KOPT-K1 (cell line): Measurements from ENCODE around the gene ANKRD6.

ENCODE experiments used
- H3K27ac ChIP-seq: fragments of 200-600 bp; sonication (generic); 2 replicates; pipeline ENCODE4 v1.5.1; 2016; ENCODE audit warnings: antibody characterized with exemption, mild to moderate bottlenecking, low read depth, low read length; ENCODE audit not compliant: poor library complexity, severe bottlenecking
- H3K36me3 ChIP-seq: fragments of 200-600 bp; sonication (generic); 2 replicates; pipeline ENCODE4 v1.5.1; 2017; ENCODE audit warnings: antibody characterized with exemption, mild to moderate bottlenecking, low read length, moderate library complexity; ENCODE audit not compliant: insufficient read depth
- H3K9me3 ChIP-seq: fragments of 200-600 bp; sonication (generic); 2 replicates; pipeline ENCODE4 v1.5.1; 2017; ENCODE audit warnings: antibody characterized with exemption, low read length, mild to moderate bottlenecking; ENCODE audit not compliant: insufficient read depth, poor library complexity, severe bottlenecking

ANKRD6 gene

DNA sequence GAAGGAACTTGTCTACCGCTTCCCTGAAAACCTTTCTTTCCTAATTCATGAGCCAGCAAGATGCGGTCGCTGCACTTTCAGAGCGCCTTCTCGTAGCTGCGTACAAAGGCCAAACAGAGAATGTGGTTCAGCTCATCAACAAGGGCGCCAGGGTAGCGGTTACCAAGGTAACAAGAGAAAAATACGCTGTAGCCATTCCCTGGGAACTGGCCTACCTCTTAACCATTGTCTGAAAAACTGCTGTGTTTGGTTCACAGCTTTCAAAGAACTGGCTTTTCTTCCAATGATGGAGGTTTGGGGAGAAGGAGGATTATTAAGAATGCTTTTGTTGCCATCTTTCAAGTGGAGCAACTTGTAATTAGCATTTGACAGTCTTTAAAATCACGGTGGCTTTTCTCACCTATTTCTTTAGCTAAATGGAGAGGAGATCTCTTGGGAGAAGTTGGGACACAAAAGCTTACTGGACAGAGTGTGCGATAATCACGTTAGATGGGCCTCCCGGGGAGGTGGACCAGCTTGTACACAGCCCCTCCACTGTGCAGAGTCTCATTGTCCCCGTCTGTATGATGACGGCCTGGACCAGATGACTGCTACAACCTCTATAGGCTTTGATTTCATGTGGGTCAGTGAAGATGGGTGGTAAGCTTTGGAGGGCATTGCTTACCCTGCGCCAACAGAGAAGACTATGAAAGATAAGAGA is 134.1 kb downstream of the ANKRD6 start:
- Histone ChIP-seq H3K27ac (no peak overlapping the region), H3K36me3 (no peaks in the 10 kb centered on the region), H3K9me3 (no peaks in the 10 kb centered on the region)

DNA sequence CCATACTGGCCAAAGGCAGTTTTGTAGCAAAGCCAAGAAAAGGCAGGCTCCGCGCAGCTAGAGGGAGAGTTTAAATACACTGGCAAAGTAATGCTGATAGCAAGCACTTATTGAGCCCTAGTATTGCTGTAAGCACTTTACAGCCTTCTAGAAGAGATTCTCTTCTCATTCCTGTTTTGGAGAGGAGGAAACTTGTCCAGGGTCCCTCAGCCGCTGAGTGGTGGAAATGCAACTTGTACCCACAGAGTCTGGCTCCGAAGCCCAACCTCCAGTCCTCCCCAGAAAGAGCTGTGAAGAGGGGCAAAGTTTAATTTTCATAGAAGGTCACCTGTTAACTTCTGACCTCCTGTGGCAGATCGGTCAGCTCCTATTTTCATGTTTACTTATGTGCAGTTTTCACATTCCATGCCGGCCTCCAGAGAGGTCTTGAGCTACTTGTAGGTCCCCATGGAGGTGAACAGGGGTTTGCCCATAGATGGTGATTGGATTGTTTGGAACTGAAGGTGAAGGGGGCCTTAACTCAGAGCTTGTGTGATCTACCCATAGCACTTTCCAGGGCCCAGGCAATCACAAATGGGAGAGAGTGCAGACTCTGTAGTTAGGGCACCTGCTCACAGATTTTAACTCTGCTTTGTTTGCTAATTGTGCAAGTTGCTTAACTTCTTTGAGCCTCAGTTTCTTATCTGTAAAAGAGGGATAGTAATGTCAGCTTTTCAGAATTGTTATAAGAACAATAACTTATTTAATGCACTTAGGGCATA is 134.9 kb downstream of the ANKRD6 start:
- H3K27ac ChIP-seq = no peak overlapping the region
- H3K36me3 ChIP-seq = no peaks in the 10 kb centered on the region
- H3K9me3 ChIP-seq = no peaks in the 10 kb centered on the region

DNA sequence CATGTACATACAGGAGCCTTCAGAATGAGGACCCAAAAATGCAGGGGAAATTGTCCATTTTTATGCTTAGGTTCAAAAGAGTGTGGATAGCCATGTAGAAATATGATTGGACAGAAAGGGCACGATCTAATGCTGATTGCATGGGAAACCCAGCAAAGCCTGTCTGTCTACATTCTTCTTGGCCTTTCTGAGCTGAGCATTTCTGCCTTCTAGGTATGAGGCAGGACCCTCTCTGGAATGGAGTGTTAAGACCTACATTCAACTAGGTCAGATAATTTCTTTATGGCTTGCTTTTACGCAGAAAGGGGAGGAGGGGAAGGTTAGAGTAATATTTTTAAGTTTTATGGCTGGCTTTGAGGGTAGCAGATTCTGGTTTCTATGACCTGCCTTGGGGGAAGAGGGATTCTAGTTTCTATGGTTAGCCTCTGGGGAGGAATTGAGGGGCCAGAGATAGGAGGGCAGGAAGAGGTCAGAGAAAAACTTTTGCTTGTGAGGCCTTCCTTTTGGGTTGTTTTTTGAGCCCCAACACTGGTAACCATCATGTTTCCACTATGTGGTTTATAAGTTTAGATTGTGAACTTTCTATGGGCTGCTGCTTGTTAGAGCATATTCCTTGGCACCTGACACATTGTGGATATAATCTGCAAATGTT is 142.1 kb downstream of the ANKRD6 start:
- Histone ChIP-seq H3K36me3 (no peaks in the 10 kb centered on the region), H3K27ac (no peak overlapping the region), H3K9me3 (no peaks in the 10 kb centered on the region)

DNA sequence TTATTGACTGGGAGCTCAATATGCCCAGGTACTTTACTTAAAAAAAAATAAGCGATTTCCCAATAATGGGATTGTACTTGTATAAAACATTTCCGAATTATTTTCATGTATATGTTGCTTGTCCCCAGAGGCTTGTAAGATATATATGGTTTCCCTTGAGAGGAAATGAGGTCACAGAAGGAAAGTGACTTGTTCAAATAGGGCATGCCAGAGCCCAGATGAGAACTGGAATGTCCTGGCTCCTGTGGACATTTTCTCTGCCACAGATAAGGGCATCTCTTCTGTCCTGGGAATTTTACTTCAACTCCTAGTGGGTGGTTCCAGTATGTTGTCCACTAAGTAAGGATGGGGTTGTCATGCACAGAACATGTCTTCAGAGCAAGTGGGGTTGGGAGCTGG is 142.6 kb downstream of the ANKRD6 start:
- no peaks in the 10 kb centered on the region for H3K9me3 ChIP-seq
- H3K36me3 ChIP-seq = no peaks in the 10 kb centered on the region
- no peak overlapping the region for H3K27ac ChIP-seq

DNA sequence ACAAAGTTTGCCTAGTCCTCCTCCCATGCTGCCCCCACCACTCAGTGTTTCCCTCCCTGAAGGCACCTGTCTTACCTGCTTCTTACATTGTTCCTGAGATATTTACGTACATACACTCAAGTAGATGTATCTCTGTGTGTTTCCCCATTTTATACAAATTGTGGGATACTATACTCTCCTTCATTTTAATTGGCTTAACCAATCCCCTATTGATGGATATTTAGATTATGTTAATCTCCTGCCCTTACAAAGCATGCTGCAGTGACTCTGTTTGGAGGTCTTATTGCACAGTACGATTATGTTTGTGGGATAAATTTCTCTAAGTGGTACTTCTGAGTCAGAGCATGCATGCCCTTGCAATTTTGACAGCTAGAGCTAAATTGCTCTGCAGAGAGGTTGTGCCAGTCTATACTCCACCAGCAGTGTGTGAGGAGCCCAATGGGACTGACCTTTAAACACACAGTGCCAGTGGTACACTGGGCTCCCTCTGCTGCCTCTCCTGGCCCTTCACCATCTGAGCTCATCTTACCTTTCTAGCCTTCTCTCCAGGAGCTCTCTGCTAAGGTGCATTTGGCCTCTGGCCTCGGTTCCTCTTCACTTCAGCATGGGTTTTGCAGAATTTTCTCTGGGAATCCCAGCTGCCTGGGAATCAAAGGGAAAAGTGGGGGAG is 148.2 kb downstream of the ANKRD6 start:
- H3K36me3 ChIP-seq = no peaks in the 10 kb centered on the region
- H3K27ac ChIP-seq = no peak overlapping the region
- no peaks in the 10 kb centered on the region for H3K9me3 ChIP-seq

DNA sequence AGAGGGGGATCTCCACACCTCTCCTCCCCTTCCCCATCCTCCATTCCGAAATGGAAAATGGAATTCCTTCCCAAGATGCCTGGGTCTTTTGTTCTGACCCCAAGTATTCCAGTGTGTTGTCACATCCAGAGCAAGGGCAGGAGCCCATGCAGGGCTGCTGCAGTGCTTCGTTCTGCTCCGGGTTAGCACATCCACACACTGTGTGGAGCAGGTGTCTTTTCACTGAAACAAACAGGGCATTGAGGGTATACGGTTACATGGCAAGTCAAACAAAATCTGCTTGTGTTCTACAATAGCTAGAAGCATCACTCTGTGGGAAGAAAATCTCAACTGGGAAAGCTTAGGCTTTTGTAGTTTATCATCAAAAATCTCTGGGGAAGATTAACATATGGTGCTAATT is 148.7 kb downstream of the ANKRD6 start:
- H3K36me3 ChIP-seq = no peaks in the 10 kb centered on the region
- no peak overlapping the region for H3K27ac ChIP-seq
- no peaks in the 10 kb centered on the region for H3K9me3 ChIP-seq

DNA sequence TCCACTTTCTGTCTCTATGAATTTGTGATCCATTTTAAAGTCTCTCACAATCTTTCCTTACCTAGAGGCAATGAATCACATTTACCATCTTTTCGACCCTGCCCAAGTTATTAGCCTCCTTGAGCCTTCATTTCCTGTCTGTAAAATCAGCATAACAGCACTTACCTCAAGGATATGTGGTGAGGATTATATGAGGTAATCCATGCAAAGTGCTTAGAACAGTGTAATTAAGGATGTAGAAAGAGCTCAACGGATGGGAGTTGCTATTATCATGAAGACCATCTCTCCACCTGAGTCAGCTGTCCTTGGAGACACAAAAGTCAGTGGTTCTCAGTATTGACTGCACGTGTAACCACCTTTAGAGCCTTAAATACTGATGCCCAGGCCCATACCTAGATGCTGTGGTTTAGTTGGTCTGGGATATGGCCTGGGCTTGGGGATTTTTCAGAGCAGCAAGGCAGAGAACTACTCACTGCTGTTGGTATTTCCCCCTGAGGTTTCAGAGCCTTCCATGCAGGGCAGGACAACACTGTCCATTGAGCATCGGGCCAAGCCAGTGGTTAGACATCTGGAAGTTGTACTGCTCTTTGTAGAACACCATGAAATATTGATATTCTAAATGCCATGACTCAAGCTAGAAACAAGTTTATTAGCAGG is 149.8 kb downstream of the ANKRD6 start:
- Histone ChIP-seq H3K27ac (no peak overlapping the region), H3K36me3 (no peaks in the 10 kb centered on the region), H3K9me3 (no peaks in the 10 kb centered on the region)

DNA sequence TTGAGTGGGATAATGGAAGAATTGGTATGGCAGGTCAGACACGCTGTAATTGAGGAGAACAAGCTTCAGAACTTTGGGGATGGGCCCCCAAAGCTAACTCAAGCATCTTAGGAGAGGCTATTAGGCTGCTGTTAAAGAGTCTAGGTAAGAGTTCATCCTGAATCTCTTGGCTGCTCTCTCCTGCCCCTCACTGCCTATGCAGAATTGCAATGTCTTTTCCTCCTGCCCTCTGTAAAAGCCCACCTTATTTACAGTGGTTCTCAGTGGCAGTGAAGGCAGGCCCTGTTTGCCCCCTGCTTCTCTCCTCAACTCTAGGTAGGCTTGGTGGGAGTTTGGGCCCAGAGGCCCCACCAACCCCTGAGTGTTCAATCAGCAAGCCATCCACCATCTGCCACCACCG is 150.6 kb downstream of the ANKRD6 start:
- H3K27ac ChIP-seq = no peak overlapping the region

DNA sequence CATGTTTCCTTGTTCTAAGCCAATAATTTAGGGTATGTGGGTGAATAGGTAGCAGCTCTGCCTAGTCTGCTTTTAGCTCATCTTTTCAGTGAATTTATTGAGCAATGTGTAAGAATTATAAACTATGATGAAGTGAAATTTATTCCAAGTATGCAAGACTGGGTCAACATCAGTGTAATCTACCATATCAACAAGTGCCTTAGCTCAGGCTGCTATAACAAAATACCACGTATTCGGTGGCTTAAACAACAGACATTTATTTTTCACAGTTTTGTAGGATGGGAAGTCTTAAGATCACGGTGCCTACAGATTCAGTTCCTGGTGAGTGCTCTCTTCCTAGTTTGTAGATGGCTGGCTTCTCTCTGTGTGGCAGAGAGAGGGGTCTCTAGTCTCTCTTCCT is 151.6 kb downstream of the ANKRD6 start:
- H3K27ac ChIP-seq = no peak overlapping the region
- no peaks in the 10 kb centered on the region for H3K9me3 ChIP-seq
- no peaks in the 10 kb centered on the region for H3K36me3 ChIP-seq

More for the DNA sequence above, 150.6 kb downstream of the ANKRD6 start:
- Histone ChIP-seq H3K9me3 (no peaks in the 10 kb centered on the region), H3K36me3 (no peaks in the 10 kb centered on the region)

DNA sequence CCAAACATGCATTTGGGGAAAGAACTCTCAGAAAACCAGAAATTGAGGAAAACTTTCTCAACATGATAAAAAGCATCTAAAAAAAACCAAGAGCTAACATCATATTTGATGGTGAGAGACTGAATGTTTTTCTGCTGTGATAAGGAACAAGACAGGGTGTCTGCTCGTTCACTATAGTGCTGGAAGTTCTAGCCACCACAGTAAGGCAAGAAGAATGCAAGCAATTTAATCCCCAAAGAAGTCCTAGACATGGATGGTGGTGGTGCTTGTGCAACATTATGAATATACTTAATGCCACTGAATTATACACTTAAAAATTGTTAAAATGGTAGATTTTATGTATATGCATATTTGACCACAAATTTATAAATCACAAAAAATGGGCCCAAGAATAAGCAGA is 152.2 kb downstream of the ANKRD6 start:
- no peak overlapping the region for H3K27ac ChIP-seq

DNA sequence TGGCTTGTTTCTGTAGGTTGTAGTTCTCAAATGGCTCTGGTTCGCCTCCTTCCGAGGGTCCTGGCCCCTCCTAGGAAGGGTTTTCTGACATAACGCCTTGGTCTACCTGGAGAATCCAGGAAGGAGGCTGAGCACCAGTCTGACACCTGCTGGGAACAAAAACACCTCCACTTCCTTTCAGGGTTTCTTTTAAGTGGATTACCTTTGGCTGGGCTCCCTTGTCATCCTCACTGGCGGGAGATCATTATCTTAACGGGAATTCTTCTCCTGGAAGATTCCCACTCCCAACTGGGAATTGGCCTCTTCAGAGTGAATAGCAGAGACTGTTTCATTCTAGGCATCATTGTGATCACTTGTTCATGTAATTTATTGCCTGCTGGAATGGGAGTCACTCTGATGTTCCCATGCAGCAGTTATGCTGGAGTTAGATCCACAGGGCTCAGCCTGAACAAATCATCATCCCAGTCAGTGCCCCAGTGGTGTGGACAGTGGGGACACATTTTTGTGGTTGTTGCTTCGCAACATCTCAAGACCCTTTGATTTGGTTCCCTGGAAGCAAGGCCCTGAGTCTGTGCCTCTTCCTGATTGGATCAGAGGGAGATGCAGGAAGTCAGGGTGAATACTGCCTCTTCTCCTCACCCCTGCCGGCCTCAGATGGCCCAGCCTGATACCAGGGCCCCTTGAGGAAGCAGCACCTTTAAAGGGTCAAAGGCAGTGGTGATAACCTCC is 156.5 kb downstream of the ANKRD6 start:
- Histone ChIP-seq H3K27ac (no peak overlapping the region), H3K36me3 (no peaks in the 10 kb centered on the region), H3K9me3 (no peaks in the 10 kb centered on the region)

More for the DNA sequence above, 152.2 kb downstream of the ANKRD6 start:
- Histone ChIP-seq H3K9me3 (no peaks in the 10 kb centered on the region), H3K36me3 (no peaks in the 10 kb centered on the region)

DNA sequence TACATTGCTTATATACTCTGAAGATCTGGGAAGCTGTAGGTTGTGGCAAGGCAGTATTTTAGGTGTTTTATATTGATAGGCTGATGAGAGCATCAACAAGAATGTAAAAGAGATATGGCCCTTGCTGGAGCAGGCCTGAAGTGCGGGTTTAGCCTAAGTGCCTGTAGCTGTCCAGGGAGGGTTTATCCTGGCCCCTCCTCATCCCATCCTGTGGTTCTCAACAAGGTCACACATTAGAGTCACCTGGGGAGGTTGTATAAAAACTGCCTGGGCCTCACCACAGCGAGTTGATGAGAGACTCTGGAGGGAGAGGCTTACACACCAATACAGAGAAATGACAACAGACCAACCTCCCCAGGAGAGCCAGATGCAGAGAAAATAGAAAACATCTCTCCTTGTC is 157.2 kb downstream of the ANKRD6 start:
- Histone ChIP-seq H3K27ac (no peak overlapping the region), H3K36me3 (no peaks in the 10 kb centered on the region), H3K9me3 (no peaks in the 10 kb centered on the region)

DNA sequence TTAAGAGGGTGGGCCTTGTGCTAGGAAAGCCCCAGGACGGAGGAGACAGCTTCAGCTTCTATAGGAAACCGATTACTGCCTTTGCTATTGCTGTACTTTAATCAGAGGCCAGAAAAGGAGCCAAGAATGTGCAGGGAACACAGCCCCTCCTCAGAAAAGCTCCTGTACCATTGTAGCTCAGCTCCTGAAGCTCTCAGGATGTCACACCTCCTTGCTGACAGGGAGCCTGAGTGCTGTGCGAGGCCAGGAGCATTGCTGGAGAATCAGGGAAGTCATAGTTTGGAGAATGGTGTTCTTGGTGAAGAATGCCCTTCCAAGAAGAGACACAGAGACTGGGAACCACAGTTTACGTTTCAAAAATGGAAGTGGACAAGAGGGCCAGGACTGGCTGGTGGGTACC is 158.8 kb downstream of the ANKRD6 start:
- H3K9me3 ChIP-seq = no peaks in the 10 kb centered on the region
- H3K36me3 ChIP-seq = no peaks in the 10 kb centered on the region
- H3K27ac ChIP-seq = no peak overlapping the region

DNA sequence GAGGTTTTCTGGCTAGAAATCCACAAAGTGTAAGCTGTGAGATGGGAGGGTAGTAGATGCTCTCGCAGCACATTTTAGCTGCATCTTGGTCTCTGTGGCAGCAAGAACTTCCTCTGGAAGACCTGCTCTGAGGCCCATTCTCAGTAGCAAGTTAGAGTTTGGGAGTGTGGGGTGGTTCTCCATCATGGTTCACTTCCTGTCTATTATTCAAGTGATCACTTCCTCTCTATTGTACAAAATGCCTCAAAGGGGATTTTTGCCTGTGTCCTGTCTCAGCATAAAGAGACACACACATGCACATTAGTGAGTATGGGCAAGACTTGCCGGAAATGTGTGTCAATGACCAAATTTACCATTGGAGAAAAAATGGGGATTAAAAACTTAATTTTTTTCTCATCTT is 163.1 kb downstream of the ANKRD6 start:
- no peaks in the 10 kb centered on the region for H3K36me3 ChIP-seq
- H3K27ac ChIP-seq = no peak overlapping the region
- no peaks in the 10 kb centered on the region for H3K9me3 ChIP-seq
